Fibroblast of villous mesenchyme (primary cell): Measurements from ENCODE around the gene NCKAP5. TPM values are rescaled to one million over a fixed set of nuclear protein-coding genes. Genes with fewer than 3 reads are reported as not detected.

Source experiments
- DNase-seq: peaks from one replicate; pipeline ENCODE4 v3.0.0-alpha.2; 2010; ENCODE audit warnings: low read depth
- H3K4me3 ChIP-seq: 2 replicates; pipeline ENCODE4 v1.5.1; 2011; ENCODE audit warnings: low read depth, mild to moderate bottlenecking, low read length
- CTCF ChIP-seq: IDR thresholded peaks from 2 replicates; pipeline ENCODE4 v1.5.1; 2012; ENCODE audit warnings: low read depth, mild to moderate bottlenecking, low read length; ENCODE audit not compliant: insufficient read depth
- total RNA-seq: library from RNA; depleted of rRNA; stranded (reverse); fragments of >200 nt; gene quantifications from 2 replicates; pipeline ENCODE4 v1.2.3, GENCODE V29; 2012

The NCKAP5 gene
- total RNA-seq, 1 donor, result 47.9 TPM

- no peak for DNase-seq
- TF ChIP-seq CTCF, result no peak
- no peak overlapping the region for H3K4me3 ChIP-seq
Measured at GRCh38 chr2:132730611-132731010, 837.7 kb downstream of the NCKAP5 start.

- H3K4me3 ChIP-seq, result no peak overlapping the region
- TF ChIP-seq CTCF, result no peak
- DNase-seq, result no peak
Measured at GRCh38 chr2:132729522-132729921, 838.7 kb downstream of the NCKAP5 start.

GRCh38 chr2:132726155-132726554, 842.1 kb downstream of the NCKAP5 start:
- no peak for TF ChIP-seq CTCF
- DNase-seq, result no peak
- H3K4me3 ChIP-seq, result no peak overlapping the region

- no peak for TF ChIP-seq CTCF
- DNase-seq, result no peak
- H3K4me3 ChIP-seq, result no peak overlapping the region
Measured at GRCh38 chr2:132725748-132726147, 842.5 kb downstream of the NCKAP5 start.

- no peak for TF ChIP-seq CTCF
- no peak for DNase-seq
- H3K4me3 ChIP-seq, result no peak overlapping the region
Measured at GRCh38 chr2:132725148-132725547, 843.1 kb downstream of the NCKAP5 start.

- no peak for TF ChIP-seq CTCF
- no peak overlapping the region for H3K4me3 ChIP-seq
- no peak for DNase-seq
Measured at GRCh38 chr2:132721938-132722337, 846.3 kb downstream of the NCKAP5 start.

GRCh38 chr2:132720393-132720792, 847.9 kb downstream of the NCKAP5 start:
- no peak for TF ChIP-seq CTCF
- no peak for DNase-seq
- H3K4me3 ChIP-seq, result no peak overlapping the region
